HG03565 (cell line): ENCODE data around the gene SLC34A3.
"Not testable (repeated sequence)": the region's sequence is repeated elsewhere in the genome, so short reads cannot be mapped to it uniquely, and the experiment has no call there.

Experiments used
- ATAC-seq: cut with Tn5 transposase; IDR thresholded peaks from one replicate; pipeline ENCODE4 v1.9.1; 2021; ENCODE audit warnings: mild to moderate bottlenecking, moderate library complexity; ENCODE audit not compliant: unreplicated experiment

Gene SLC34A3

DNA sequence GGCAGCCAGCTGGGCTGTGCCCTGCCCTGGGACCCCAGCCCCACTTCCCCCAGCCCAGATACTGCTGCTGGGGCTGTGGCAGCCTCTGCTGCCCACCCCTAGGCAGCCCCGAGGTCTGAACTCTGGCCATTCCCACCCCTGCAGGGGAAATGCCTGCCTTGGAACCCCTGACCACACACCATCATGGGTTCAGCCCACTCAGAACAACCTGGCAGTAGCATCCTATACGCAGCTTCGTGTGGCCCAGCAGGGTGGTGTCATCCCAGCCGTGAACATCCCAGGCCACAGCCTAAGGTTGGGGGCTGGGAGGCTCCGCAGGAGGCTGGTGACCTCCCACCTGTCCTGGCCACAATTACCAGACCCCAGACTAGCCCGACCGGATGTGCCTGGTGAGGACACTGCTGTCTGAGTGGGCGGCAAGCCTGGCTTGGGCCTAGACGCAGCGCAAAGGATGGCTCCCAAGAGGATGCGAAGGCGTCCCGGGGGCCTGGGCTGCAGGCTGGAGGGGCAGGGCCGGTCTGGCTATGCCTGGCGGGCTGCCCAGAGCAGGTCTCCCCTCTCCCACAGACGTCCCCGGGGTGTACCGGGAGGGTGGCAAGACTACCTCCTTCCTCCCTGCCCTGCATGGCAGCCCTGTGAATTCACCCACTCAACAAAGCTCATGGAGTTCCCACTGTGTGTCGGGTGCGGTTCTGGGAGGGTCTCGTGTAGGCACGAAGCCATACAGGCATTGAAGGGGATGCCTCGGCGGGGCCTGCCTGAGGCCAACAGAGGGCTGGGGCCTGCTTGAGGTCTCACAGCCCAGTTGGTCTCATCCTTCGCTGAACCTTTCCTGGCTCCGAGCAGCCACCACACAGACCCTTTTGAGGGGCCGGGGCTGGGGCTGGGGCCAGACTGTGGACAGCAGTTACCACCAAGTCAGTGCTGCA is 1.5 kb upstream of the SLC34A3 start:
- no peak for ATAC-seq

DNA sequence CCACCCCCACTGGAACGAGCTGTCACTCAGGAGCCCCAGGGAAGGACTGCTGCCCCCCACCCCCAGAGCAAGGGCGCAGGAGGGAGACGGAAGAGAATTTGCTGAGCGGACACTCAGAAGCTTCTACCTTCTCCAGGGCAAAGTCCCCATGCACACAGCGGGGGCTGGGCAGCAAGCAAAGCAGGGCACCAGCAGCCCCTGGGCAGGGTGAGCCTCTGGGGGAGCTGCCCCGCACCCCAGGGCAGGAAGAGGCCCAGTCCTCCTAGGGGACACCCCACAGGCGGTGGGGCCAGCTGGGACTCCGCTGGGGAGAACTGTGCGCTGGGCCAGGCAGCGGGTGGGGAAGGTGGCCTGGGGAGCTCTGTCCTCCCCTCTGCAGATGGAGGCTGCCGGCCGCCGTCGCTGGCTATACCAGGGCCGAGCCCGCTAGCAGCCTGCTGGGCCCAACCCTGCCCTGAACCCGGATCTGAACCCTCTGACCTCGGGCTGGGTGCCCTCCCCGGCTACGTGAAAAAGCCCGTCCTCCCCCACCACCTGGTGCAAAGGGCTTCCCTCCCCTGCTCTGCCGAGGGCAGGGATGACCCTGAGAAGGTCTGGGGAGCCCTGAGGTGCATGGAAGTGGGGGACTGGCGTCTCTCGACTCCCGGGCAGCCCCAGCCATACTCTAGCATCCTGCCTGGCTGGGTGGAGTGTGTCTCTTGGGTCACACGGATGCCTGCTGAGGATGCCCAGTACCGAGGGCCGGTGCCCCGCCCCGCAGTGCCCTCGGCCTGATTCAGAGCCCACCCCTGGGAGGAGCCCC is 597 bp upstream of the SLC34A3 start:
- no peak for ATAC-seq

DNA sequence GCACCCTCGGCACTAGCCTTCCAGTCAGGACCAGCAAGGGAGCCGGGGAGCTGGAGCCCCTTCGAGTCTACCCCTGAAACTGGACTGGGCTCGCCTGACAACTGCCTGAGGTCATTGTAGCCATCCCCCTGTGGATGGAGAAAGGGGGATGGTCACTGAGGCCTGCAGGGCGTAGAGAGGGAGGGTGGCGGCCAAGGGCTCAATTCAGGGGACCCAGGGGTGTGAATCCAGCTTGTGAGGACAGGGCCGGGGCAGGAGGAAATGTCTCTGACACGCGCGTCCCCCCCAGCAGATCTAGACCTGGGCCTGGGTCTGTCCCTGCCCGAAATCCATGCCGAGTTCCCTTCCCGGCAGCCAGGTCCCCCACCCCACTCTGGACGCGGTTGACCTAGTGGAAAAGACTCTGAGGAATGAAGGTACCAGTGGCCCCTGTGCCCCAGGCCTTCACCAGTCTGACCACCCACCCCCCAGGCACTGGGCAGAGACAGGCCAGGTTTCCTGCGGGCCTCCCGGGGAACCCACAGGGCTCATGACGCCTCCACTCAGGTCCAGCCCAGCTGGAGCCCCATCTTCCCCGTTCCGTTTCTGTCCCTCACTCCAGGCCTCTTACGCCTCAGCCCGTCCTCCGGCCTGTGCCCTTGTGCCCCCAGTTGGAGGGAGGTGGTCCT is 805 bp downstream of the SLC34A3 start:
- ATAC-seq, result no peak

DNA sequence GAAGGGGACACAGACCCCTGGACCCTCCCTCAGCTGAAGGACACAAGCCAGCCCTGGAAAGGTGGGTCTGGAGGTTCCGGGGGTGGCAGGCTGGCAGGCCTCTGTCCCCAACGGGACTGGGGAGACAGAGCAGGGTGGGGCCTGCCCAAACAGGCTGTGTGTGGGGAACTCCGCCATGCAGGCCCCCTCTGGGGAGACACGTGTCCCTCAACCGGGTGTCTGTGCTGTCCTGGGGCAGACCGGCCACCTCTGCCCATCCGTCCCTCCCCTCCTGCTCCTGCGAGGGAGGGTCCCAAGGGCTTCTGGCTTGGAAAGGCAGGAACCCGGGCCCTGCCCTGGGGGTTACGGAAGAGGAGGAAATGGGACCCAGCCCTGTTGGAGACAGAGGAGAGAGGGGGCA is 1.4 kb downstream of the SLC34A3 start:
- ATAC-seq, result no peak

DNA sequence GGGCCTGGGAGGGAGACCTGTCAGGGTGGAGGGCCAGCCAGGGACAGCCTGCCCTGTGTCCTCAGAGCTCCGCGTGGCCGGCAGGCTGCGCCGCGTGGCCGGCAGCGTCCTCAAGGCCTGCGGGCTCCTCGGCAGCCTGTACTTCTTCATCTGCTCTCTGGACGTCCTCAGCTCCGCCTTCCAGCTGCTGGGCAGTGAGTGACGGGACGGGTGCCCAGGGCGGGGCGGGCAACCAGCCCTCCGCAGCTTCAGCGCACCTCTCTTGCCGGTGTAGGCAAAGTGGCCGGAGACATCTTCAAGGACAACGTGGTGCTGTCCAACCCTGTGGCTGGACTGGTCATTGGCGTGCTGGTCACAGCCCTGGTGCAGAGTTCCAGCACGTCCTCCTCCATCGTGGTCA is 1.8 kb downstream of the SLC34A3 start:
- no peak for ATAC-seq

DNA sequence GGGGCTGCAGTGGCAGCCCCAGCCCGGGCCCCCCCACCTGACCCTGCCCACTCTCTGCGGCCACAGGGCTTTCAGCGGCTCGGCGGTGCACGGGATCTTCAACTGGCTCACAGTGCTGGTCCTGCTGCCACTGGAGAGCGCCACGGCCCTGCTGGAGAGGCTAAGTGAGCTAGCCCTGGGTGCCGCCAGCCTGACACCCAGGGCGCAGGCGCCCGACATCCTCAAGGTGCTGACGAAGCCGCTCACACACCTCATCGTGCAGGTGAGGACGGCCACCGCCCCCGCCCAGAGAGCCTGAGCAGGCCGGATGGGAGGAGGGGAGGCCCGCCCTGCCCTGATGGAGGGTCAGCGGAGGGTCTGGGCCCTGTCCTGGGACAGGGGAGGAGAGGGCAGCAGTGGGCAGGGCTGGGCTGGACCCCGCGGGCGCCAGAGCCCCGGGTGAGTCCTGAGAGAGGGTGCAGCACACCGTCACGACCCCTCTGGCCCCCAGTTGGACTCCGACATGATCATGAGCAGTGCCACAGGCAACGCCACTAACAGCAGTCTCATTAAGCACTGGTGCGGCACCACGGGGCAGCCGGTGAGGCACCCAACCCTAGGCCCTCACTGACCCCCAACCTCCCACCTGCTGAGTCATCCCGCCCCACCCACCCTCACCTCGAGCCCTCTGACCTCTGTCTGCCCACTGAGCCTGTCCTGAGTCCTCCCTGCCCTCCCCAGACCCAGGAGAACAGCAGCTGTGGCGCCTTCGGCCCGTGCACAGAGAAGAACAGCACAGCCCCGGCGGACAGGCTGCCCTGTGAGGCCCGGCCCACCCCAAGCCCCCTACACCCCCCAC is 2.7 kb downstream of the SLC34A3 start:
- no peak for ATAC-seq

DNA sequence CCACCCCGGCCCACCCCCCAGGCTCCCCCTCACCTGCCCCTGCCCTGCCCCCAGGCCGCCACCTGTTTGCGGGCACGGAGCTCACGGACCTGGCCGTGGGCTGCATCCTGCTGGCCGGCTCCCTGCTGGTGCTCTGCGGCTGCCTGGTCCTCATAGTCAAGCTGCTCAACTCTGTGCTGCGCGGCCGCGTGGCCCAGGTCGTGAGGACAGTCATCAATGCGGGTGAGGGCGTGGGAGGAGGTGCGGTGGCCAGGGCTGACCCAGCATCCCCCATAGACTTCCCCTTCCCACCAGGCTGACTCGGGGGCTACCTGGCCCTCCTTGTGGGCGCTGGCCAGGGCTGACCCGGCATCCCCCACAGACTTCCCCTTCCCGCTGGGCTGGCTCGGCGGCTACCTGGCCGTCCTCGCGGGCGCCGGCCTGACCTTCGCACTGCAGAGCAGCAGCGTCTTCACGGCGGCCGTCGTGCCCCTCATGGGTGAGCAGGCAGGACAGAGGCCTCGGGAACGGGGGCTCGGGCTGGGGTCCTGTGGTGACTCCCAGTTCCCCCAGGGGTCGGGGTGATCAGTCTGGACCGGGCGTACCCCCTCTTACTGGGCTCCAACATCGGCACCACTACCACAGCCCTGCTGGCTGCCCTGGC is 3.5 kb downstream of the SLC34A3 start:
- ATAC-seq, result no peak

DNA sequence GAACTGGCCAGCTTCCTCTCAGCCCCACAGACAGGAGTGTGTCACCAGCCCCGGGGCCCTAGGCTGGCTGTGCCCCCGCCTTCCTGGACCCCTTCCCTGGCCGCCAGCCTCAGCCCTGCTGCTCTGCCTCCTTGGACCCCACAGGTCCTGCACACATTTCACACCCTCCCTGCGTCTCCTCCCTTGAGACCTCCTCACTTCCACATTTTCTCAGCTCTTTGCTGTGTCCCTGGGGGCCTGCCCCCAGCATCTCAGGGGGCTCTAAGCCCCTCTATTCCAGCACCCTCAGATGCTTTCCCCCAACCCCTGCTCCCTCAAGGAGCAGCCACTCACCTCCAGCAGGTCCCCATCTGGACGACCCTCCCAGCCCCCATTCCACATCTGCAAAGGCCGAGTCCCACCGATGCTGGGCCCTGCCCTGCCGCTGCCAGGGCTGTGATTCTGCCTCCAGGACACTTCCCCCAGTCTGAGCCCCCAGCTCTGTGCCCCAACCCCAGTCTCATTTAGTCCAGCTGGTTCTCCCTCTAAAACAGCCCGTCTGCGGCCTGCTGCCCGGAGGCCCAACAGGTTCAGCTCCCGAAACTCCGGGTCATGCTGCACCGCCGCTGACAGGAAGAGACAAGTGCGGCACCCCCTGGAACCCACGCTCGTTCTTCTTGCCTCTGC is 4.2 kb downstream of the SLC34A3 start:
- ATAC-seq, result no peak

DNA sequence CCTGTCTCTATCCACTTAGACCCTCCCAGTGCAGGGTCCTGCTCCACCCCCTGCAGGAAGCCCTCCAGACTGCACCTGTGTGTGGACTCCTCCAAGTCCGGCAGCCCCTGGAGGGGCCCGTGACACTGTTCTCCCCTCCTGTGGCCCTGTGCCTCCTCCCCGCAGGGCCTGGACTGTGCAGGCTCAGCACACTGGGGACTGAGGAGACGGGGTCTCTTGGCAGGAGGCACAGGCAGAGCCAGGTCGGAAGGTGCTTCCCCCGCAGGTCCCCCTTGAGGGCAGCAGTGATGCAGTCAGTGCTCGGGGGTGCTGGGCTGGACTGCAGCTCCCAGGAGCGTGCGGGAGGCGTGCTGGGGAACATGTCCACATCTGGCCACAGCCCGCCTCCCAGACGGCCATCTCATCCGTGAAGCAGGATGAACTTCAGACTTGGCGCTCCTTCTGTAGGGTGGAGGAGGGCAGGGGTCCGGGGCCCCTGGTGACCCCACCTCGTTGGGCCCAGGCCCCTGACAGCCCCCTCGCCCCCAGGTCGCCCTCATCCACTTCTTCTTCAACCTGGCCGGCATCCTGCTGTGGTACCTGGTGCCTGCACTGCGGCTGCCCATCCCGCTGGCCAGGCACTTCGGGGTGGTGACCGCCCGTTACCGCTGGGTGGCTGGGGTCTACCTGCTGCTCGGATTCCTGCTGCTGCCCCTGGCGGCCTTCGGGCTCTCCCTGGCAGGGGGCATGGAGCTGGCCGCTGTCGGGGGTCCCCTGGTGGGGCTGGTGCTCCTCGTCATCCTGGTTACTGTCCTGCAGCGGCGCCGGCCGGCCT is 4.9 kb downstream of the SLC34A3 start:
- no peak for ATAC-seq

DNA sequence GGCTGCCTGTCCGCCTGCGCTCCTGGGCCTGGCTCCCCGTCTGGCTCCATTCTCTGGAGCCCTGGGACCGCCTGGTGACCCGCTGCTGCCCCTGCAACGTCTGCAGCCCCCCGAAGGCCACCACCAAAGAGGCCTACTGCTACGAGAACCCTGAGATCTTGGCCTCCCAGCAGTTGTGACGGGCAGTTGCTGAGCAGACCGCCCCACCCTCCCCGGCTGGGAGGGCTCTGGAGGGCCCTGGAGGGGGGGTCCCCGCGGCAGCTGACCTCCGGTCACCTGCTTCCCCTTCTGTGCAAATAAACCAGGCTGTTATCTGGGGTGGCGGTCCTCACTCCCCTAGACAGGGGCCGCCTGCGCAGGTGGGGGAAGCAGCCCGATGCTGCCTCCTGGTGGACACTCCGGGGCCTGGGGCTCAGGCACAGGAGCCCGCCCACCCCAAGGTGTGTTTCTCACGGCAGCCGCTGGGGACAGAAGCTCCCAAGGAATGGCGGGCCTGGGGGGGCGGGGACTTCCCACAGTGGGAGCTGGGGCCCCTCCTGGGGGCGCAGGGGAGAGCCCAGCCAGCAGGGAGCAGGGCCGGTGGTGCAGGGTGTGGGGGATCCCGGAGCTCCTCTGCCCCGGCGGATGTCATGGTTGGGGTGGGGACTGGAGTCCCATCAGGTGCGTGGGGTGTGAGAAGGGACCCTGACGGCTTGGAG is 5.7 kb downstream of the SLC34A3 start:
- ATAC-seq, result no peak

DNA sequence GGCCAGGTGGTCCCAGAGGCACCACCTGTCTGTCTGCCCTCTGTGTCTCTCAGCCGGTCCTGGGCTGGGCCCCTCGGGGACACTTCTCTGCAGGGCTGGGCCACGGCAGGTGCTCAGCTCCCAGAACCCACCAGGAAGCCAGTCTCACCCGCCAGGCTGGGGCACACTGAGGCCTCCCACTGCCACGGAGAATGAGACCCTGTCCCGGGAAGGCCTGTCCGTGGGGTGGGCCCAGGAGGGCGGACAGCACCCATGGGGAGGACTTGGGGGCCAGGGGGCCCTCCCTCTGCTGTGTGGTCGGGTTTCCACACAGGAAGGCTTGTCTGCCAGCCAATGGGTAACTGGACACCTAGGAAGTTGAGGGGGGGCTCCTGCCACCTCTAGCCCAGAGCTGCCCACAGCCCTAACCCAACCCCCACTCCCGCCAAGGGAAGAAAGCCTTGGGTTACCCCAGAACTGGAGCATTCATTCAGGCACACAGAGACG is 6.3 kb downstream of the SLC34A3 start:
- ATAC-seq, result no peak

DNA sequence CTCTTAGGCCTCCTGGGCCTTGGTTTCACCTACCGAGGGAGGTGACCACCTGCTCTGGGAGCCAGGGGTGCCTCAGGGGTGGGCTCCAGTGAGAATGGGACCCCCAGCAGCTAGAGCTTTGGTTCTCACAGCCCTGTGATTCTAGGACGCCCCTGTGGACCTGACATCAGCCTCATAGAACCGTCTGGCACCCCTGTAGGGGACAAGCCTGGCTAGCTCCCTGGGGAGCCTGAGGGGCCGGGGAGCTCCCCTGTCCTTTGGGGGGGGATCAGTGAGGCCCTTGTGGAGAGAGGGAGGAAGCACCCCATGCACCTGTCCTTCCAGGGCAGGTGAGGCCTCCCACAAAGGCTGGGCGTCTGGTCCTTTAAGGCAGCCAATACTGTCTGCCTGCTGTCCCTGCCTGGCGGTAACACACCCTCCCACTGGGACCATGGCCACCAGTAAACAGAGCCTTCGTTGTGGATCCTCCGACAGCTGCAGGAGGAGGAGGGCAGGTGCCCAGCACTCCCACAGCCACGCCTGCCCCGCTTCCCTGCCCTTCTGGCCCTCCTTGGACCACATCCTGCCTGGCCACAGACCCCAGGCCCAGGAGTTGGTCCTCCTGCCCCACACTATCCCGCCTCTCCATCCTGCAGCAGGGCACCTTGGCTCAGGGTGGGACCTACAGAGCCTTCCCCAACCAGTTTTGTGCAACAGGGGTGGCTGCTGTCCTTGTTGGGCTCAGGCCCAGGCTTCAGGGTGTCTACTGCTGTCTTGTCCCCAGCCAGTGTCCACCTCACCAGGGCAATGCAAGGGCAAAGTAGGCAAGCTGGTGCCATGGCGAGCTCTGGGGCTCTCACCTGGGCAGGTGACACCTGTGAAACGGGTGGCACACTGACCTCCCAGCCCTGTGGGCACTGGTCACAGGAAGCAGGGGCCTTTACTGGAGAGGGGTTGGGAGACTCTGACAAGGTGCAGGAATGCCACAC is 7.3 kb downstream of the SLC34A3 start:
- no peak for ATAC-seq

DNA sequence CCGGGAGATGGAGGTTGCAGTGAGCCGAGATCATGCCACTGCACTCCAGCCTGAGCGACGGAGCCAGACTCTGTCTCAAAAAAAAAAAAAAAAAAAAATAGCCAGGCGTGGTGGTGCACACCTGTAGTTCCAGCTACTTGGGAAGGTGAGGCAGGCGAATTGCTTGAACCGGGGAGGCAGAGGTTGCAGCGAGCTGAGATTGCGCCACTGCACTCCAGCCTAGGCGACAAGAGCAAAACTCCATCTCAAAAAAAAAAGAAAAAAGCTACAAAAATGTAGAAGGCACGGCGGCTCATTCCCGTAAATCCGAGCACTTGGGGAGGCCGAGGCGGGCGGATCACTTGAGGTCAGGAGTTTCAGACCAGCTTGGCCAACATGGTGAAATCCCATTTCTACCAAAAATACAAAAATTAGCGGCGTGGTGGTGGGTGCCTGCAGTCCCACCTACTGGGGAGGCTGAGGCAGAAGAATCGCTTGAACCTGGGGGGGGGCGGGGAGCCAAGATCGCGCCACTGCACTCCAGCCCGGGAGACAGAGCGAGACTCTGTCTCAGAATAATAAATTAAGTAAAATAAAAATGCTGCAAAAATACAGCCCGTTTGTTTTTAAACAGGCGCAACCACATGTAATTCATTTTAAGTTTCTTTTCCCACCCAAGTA is 9.0 kb downstream of the SLC34A3 start:
- ATAC-seq, result not testable (repeated sequence)

DNA sequence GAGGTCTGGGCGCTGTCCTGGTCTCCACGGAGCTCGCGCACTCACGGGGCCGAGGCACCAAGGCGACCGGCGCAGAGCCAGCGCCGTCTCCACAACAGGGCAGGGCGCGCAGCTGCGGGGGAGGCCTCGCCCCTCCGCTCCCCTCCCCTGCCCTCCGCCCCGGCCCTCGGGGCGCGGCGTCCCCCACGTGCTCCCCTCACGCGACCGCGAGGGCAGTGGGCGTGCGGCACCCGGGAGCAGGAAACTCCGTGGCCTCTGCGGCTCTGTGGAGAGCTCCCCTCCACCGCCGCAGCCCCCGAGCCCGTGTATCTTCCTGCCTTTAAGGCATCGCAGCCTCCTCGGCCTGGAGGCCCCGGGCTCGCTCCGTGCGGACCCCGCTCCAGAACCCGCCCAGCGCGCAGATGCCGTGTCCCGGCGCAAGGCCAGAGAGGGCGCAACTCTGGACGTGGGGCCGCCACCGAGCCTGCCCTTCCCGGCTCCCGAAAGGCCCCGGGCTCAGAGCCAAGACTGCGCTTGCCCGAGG is 9.7 kb downstream of the SLC34A3 start:
- ATAC-seq, result peak; percentile 18

DNA sequence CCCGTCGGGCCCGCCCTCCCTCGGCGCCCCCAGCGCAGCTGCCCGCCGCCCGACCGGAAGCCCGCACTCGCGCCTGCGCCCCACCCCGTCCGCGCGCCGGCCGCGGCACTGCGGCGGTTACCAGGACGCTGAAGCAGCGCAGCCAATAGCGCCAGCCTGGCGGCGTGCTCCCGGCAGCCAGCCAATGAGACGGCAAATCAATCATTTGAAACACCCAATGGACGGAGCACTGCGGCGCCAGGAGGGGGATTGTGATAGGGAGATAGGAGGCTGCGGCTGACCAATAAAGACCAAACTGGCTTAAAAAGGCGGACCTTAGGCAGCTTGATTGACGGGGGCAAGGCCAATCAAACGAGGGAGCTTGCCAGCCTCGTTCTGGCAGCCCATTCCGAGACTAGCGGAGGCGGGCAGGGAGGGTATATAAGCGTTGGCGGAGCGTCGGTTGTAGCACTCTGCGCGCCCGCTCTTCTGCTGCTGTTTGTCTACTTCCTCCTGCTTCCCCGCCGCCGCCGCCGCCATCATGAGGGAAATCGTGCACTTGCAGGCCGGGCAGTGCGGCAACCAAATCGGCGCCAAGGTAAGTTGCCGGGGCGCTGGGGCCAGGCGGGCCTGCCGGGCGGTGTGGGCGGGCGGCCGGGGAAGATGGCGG is 10.3 kb downstream of the SLC34A3 start, which contains the start of gene TUBB4B:
Gene TUBB4B (plus strand): TSS at position 447 of the 649 bp plus-strand sequence. CDS start 74 bp downstream, at position 521.
- peak; percentile 70 for ATAC-seq
